H9 (cell line): ENCODE results near the gene PRKAR2A. TPM values are rescaled to one million over a fixed set of nuclear protein-coding genes. Genes with fewer than 3 reads are reported as not detected.

Source experiments
- DNase-seq: peaks from one replicate; pipeline ENCODE4 v3.0.0-alpha.2; 2017
- H2AFZ ChIP-seq: one replicate; pipeline ENCODE4 v1.6.1; 2013; ENCODE audit warnings: mild to moderate bottlenecking, low read length, control low read depth, moderate library complexity
- H2AK5ac ChIP-seq: 2 replicates; pipeline ENCODE4 v1.6.1; 2013; ENCODE audit warnings: low read length, control low read depth, mixed read lengths; ENCODE audit not compliant: insufficient read length
- H2BK120ac ChIP-seq: one replicate; pipeline ENCODE4 v1.6.1; 2013; ENCODE audit warnings: low read depth, mild to moderate bottlenecking, low read length, control low read depth, inconsistent platforms; ENCODE audit not compliant: poor library complexity, severe bottlenecking
- H2BK12ac ChIP-seq: 2 replicates; pipeline ENCODE4 v1.6.1; 2013; ENCODE audit warnings: low read length, control low read depth, mixed read lengths, low read depth; ENCODE audit not compliant: insufficient read length
- H2BK15ac ChIP-seq: 2 replicates; pipeline ENCODE4 v1.6.1; 2013; ENCODE audit warnings: low read depth, low read length, control low read depth
- H2BK20ac ChIP-seq: one replicate; pipeline ENCODE4 v1.6.1; 2013; ENCODE audit warnings: low read depth, mild to moderate bottlenecking, low read length, control low read depth, inconsistent platforms; ENCODE audit not compliant: poor library complexity, severe bottlenecking
- H2BK5ac ChIP-seq: 2 replicates; pipeline ENCODE4 v1.6.1; 2013; ENCODE audit warnings: low read length, control low read depth, mixed read lengths; ENCODE audit not compliant: insufficient read length
- H3K14ac ChIP-seq: 2 replicates; pipeline ENCODE4 v1.6.1; 2013; ENCODE audit warnings: low read length, control low read depth; ENCODE audit not compliant: insufficient read depth
- H3K18ac ChIP-seq: 2 replicates; pipeline ENCODE4 v1.6.1; 2013; ENCODE audit warnings: low read depth, mild to moderate bottlenecking, mixed read lengths, low read length, control low read depth; ENCODE audit not compliant: insufficient read length
- H3K23ac ChIP-seq: 2 replicates; pipeline ENCODE4 v1.6.1; 2013; ENCODE audit warnings: low read length, control low read depth, mixed read lengths, low read depth; ENCODE audit not compliant: insufficient read length
- H3K23me2 ChIP-seq: 2 replicates; pipeline ENCODE4 v1.6.1; 2013; ENCODE audit warnings: low read depth, mild to moderate bottlenecking, mixed read lengths, low read length, control low read depth; ENCODE audit not compliant: insufficient read length, poor library complexity, severe bottlenecking
- H3K27ac ChIP-seq: 2 replicates; pipeline ENCODE4 v1.5.1; 2013; ENCODE audit warnings: low read length, control low read depth, mixed read lengths, low read depth; ENCODE audit not compliant: insufficient read length
- H3K27me3 ChIP-seq: 2 replicates; pipeline ENCODE4 v1.6.1; 2013; ENCODE audit warnings: low read length, control low read depth, inconsistent platforms; ENCODE audit not compliant: insufficient read depth
- H3K4ac ChIP-seq: 2 replicates; pipeline ENCODE4 v1.6.1; 2013; ENCODE audit warnings: low read depth, mild to moderate bottlenecking, control low read depth, inconsistent platforms, low read length, moderate library complexity
- H3K4me1 ChIP-seq: 2 replicates; pipeline ENCODE4 v1.6.1; 2013; ENCODE audit warnings: low read length, control low read depth, inconsistent platforms; ENCODE audit not compliant: insufficient read depth
- H3K4me2 ChIP-seq: 2 replicates; pipeline ENCODE4 v1.6.1; 2013; ENCODE audit warnings: low read length, control low read depth, mixed read lengths; ENCODE audit not compliant: insufficient read length, insufficient read depth
- H3K56ac ChIP-seq: 2 replicates; pipeline ENCODE4 v1.6.1; 2013; ENCODE audit warnings: low read depth, mild to moderate bottlenecking, mixed read lengths, low read length, control low read depth; ENCODE audit not compliant: insufficient read length
- H3K79me1 ChIP-seq: 2 replicates; pipeline ENCODE4 v1.6.1; 2013; ENCODE audit warnings: low read depth, mild to moderate bottlenecking, moderate library complexity, low read length, control low read depth, inconsistent platforms; ENCODE audit not compliant: insufficient read depth, poor library complexity, severe bottlenecking
- H3K79me2 ChIP-seq: 2 replicates; pipeline ENCODE4 v1.6.1; 2013; ENCODE audit warnings: low read length, control low read depth, inconsistent platforms; ENCODE audit not compliant: insufficient read depth
- H3K9ac ChIP-seq: 2 replicates; pipeline ENCODE4 v1.6.1; 2013; ENCODE audit warnings: low read length, control low read depth, mixed read lengths; ENCODE audit not compliant: insufficient read length; ENCODE audit errors: extremely low read depth
- H3K9me3 ChIP-seq: one replicate; pipeline ENCODE4 v1.6.1; 2013; ENCODE audit warnings: low read depth, low read length, inconsistent platforms; ENCODE audit not compliant: control insufficient read depth
- H3T11ph ChIP-seq: one replicate; pipeline ENCODE4 v1.6.1; 2013; ENCODE audit warnings: mild to moderate bottlenecking, low read length, control low read depth, inconsistent platforms
- H4K20me1 ChIP-seq: one replicate; pipeline ENCODE4 v1.6.1; 2013; ENCODE audit not compliant: control insufficient read depth, insufficient read length, insufficient read depth
- H4K5ac ChIP-seq: 2 replicates; pipeline ENCODE4 v1.6.1; 2013; ENCODE audit warnings: low read depth, mild to moderate bottlenecking, mixed read lengths, low read length, control low read depth; ENCODE audit not compliant: insufficient read length
- H4K8ac ChIP-seq: replicated peaks from 2 replicates; pipeline ENCODE4 v1.6.1; 2013; ENCODE audit warnings: low read length, control low read depth, mixed read lengths, low read depth; ENCODE audit not compliant: insufficient read length
- H4K91ac ChIP-seq: 2 replicates; pipeline ENCODE4 v1.6.1; 2013; ENCODE audit warnings: low read depth, mild to moderate bottlenecking, moderate library complexity, mixed read lengths, low read length, control low read depth; ENCODE audit not compliant: insufficient read length
- H3K27ac Mint-ChIP-seq, 3 experiments: 2 replicates in 2 of 3; 3 replicates in 1 of 3; pipeline ENCODE4 v1.8.0; 2020 to 2021; ENCODE audit warnings: mixed read lengths in 3 of 3, mild to moderate bottlenecking in 1 of 3, moderate library complexity in 1 of 3
- H3K27me3 Mint-ChIP-seq: 2 replicates; pipeline ENCODE4 v1.8.0; 2021; ENCODE audit warnings: low read depth, mild to moderate bottlenecking, moderate library complexity, mixed read lengths
- H3K36me3 Mint-ChIP-seq, 3 experiments: 2 replicates in 2 of 3; 3 replicates in 1 of 3; pipeline ENCODE4 v1.8.0; 2020 to 2021; ENCODE audit warnings: low read depth in 3 of 3, mixed read lengths in 3 of 3; ENCODE audit not compliant: insufficient read depth in 1 of 3
- H3K4me1 Mint-ChIP-seq, 2 experiments: 2 replicates each; pipeline ENCODE4 v1.8.0; 2020; ENCODE audit warnings: mixed read lengths in 2 of 2
- H3K4me3 Mint-ChIP-seq, 2 experiments: 2 replicates in 1 of 2; 3 replicates in 1 of 2; pipeline ENCODE4 v1.8.0; 2020 to 2021; ENCODE audit warnings: mild to moderate bottlenecking in 2 of 2, mixed read lengths in 2 of 2, moderate library complexity in 1 of 2
- H3K9me3 Mint-ChIP-seq, 2 experiments: 2 replicates in 1 of 2; 3 replicates in 1 of 2; pipeline ENCODE4 v1.8.0; 2020; ENCODE audit warnings: mild to moderate bottlenecking in 2 of 2, mixed read lengths in 2 of 2, moderate library complexity in 1 of 2
- WGBS: extraction: QIAGEN DNeasy Blood & Tissue Kit; methylation state at CpG from one replicate; pipeline ENCODE4 v1.1.7; 2013; ENCODE audit warnings: missing lambda C conversion rate, low lambda C conversion rate, mixed read lengths; ENCODE audit not compliant: insufficient read length; ENCODE audit errors: extremely low coverage; 5-methylcytosine and 5-hydroxymethylcytosine counted together
- total RNA-seq: library from RNA; stranded (reverse); gene quantifications from 2 replicates; pipeline ENCODE4 v1.2.1, GENCODE V29; 2021
- TF ChIP-seq, protein P1 (sequence below): fragments of 200-600 bp; sonication (generic); conservative IDR thresholded peaks from 3 replicates; pipeline ENCODE4 v1.8.0; 2021; ENCODE audit warnings: antibody characterized with exemption, mild to moderate bottlenecking

Gene PRKAR2A
- total RNA-seq, 1 experiment from 2014 or later: 39.1 TPM

DNA sequence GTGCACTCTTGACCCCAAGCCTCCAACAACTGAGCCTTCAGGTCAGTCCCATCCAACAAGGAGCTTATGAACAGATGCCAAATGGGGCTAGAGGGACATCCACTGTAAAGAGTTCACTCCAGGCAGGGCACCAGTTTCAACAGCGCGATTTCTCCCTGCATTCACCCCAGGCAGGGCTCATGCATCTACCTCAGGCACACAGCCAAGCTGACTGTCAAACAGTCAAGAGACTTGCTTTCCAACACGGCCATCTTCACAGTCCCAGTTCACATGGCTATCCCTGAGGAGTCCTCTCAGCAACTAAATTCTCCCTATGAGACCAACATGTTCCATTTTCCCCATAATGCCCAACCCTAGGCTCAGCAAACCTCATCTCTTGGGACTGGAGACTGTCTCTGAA lies 33.3 kb upstream of the PRKAR2A start:
- no peaks in the 10 kb centered on the region for H3K23me2 ChIP-seq
- H2AK5ac ChIP-seq: no peak overlapping the region
- H3K4ac ChIP-seq: no peak overlapping the region
- no peak overlapping the region for H3T11ph ChIP-seq
- H3K36me3 Mint-ChIP-seq: 0 out of 7 replicates have a peak, but pooled peaks cover 0 to 2% (median 0%) of the 10 kb centered on the region in 3 experiments
- H4K8ac ChIP-seq: no peak overlapping the region
- H3K9me3 ChIP-seq: no peaks in the 10 kb centered on the region
- no peaks in the 10 kb centered on the region for H3K4me1 ChIP-seq
- H3K79me1 ChIP-seq: no peaks in the 10 kb centered on the region
- no peaks in the 10 kb centered on the region for H3K79me2 ChIP-seq
- no peak overlapping the region for H2AFZ ChIP-seq
- no peak overlapping the region for H3K4me3 Mint-ChIP-seq
- H3K14ac ChIP-seq: no peak overlapping the region
- no peak overlapping the region for H3K18ac ChIP-seq
- H3K27me3 Mint-ChIP-seq: no peaks in the 10 kb centered on the region; the same call in 1 of the 2 replicates
- H3K9me3 Mint-ChIP-seq: no peaks in the 10 kb centered on the region
- no peak overlapping the region for H3K4me2 ChIP-seq
- no peak overlapping the region for H2BK120ac ChIP-seq
- H4K91ac ChIP-seq: no peak overlapping the region
- no peak overlapping the region for H3K27ac ChIP-seq
- no peak overlapping the region for H3K23ac ChIP-seq
- H2BK5ac ChIP-seq: no peak overlapping the region
- no peak for DNase-seq
- no peak overlapping the region for H4K5ac ChIP-seq
- no peak overlapping the region for H3K9ac ChIP-seq
- no peak overlapping the region for H2BK20ac ChIP-seq
- TF ChIP-seq, protein P1, sequence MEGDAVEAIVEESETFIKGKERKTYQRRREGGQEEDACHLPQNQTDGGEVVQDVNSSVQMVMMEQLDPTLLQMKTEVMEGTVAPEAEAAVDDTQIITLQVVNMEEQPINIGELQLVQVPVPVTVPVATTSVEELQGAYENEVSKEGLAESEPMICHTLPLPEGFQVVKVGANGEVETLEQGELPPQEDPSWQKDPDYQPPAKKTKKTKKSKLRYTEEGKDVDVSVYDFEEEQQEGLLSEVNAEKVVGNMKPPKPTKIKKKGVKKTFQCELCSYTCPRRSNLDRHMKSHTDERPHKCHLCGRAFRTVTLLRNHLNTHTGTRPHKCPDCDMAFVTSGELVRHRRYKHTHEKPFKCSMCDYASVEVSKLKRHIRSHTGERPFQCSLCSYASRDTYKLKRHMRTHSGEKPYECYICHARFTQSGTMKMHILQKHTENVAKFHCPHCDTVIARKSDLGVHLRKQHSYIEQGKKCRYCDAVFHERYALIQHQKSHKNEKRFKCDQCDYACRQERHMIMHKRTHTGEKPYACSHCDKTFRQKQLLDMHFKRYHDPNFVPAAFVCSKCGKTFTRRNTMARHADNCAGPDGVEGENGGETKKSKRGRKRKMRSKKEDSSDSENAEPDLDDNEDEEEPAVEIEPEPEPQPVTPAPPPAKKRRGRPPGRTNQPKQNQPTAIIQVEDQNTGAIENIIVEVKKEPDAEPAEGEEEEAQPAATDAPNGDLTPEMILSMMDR: no peak
- H3K27ac Mint-ChIP-seq: no peak overlapping the region; a peak in 1 of 7 replicates
- H3K4me1 Mint-ChIP-seq: no peaks in the 10 kb centered on the region
- H2BK15ac ChIP-seq: no peak overlapping the region
- H4K20me1 ChIP-seq: no peaks in the 10 kb centered on the region
- no peaks in the 10 kb centered on the region for H3K27me3 ChIP-seq
- H2BK12ac ChIP-seq: no peak overlapping the region
- no CpG with 5 or more reads among the region's 3 CpGs for WGBS
- no peak overlapping the region for H3K56ac ChIP-seq
